Raji (cell line): ENCODE measurements around the gene RPTOR.

ENCODE experiments used
- POLR2A ChIP-seq: IDR thresholded peaks from 2 replicates; pipeline ENCODE4 v1.6.1; 2011; ENCODE audit warnings: low read depth, low read length, control low read depth; ENCODE audit not compliant: insufficient read depth

Gene RPTOR

DNA sequence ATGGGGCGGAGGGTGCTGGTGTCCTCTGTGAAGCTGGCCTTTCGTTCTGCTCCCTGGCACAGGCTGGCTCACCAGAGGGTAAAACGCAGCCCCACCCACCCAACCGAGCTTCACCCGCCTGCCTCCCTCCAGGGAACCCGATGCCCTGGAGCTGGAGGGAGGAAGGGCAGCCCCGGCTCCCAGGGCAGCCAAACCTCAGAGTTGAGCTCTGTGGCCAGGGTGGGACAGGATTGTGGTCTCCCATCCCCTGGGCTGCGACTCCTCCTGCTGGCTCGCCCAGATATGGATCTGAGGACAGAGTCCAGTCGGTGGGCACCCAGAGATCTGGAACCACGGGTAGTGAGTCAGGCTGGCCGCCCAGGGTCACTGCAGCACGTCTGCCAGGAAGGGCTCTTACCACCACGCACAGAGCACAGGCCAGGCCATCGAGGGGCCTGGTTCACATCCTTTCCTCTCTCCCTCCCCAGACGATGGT lies 404.4 kb downstream of the RPTOR start:
- no peak for TF ChIP-seq POLR2A

DNA sequence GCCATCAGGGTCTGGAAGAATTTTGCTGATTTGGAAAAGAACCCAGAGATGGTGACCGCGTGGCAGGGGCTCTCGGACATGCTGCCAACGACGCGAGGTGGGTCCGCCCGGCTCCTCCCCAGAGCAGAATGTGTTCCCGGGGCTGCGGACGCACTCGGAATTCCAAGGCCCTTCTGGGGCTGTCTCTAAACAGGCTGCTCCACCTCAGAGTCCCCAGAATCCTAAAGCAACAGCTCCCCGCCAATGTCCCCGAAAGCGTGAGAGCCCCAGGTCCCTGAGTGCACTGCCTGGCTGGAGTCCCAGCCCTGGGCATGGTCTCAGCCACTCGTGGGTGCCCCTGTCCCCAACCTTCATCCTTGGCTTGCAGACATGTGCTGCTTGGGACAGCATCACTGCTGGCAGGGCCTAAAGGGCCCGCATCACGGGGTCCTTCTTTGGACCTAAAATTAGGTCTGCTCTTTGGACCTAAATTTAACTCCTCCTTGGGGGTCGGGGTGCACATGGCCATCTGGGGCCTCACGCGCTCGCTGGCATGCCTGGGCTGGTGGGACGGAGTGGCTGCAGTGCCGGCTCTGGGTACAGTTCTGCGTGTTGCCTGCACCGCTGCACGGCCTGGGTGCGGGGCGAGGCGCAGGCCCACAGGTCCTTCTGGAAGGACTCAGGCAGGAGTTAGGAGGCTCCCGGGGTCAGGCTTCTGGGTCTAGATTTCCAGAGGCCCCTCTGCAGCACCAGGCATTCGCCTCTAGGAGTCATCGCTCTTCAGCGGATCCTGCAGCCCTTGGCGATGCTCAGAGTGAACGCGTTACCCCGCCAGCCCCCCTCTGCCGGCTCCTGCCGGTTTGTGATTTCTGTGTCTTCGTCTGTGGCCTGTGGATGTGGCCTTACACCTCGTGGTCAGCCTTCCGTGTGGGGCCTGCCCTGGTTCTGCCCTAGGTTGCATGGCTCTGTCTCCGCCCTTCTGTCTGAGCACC lies 405.1 kb downstream of the RPTOR start:
- TF ChIP-seq POLR2A = no peak

DNA sequence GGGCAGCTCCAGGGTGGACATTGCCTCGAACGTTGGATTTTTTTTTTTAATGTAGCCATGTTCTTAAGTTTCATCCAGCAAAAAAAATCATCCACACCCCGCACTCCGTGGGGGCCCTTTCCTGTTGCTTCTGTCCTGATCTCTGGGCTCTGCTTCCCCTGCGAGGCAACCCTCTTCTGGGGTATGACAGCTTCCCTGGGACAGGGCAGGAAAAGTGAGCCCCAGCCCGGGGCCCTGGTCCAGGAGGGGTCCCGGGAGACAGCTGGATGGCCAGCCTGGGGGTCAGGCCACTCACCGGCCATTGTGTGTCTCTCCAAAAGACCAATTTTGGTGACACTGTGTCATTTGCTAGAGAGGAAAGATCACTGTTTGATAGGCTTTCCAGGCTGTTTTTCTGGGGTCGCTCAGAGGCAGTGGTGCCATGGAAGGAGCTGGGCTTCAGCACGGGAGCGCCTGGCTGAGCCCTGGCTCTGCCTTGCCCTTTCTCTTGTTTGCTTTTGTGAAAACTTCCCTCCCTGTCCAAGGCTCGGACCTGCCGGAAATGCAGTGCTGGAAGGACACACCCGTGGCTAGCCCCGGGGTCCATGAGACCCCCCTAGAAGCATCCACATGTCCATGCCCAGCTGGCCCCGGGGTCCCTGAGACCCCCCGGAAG lies 406.0 kb downstream of the RPTOR start:
- TF ChIP-seq POLR2A = no peak

DNA sequence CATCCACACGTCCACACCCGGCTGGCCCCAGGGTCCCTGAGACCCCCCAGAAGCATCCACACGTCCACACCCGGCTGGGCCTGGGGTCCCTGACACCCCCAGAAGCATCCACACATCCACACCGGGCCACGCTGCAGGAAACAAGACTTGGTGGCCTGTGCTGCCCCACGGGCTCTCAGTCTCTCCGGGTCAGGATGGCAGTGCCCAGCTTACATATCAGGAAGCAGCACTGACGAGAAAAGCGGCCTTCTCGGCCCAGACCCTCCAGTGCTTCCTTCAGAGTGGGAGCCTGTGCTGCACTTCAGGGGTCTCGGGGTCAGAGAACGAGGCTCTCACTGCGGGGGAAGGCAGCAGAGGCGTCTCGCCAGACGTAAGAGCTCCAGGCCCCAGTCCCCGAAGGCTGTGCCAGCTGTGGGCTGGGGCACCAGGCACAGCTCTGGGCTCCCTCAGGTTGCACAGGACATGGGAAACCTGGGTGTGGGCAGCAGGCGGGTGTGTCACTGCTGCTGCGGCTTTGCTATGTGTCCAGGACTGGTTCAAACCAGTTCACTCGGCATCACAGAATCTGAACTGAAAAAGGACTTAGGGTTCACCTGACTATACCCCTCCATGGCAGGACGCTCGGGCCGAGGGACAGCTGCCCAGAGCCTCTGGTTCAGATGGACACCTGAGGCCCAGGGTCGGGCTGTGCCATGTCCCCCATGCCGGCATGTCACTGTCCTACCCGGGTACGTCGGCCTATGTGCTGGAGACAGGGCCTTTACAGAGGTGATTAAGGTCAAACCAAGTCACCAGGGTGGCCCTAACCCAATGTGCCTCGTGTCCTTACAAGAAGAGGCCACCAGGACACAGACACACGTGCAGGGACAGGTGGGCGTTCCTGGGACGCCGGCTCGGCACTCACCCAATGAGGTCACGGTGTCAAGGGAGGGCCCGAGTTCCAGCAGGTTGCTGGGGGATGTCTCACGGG lies 406.8 kb downstream of the RPTOR start:
- TF ChIP-seq POLR2A = no peak

GRCh38 chr17:80952291-80952690 lies 407.7 kb downstream of the RPTOR start:
- TF ChIP-seq POLR2A = no peak

- no peak for TF ChIP-seq POLR2A
Measured at GRCh38 chr17:80953471-80954315, 409.1 kb downstream of the RPTOR start.

DNA sequence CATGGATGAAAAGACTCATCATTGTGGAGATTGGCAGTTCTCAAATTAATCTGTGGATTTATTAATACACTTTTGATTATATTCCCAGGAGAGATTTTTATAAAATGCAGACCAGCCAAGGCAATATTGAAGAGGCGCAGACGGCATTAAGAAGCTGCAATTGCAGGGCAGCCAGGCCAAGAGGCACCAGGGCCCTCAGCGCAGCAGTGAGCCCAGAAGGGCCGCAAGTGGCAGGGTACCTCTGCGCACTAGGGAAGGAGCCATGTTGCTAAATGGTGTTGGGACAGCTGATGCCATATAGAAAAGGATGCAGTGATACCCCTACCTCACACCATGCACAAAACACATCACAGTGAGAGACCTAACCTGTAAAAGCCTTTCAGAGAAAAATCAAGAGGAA lies 410.4 kb downstream of the RPTOR start:
- no peak for TF ChIP-seq POLR2A

DNA sequence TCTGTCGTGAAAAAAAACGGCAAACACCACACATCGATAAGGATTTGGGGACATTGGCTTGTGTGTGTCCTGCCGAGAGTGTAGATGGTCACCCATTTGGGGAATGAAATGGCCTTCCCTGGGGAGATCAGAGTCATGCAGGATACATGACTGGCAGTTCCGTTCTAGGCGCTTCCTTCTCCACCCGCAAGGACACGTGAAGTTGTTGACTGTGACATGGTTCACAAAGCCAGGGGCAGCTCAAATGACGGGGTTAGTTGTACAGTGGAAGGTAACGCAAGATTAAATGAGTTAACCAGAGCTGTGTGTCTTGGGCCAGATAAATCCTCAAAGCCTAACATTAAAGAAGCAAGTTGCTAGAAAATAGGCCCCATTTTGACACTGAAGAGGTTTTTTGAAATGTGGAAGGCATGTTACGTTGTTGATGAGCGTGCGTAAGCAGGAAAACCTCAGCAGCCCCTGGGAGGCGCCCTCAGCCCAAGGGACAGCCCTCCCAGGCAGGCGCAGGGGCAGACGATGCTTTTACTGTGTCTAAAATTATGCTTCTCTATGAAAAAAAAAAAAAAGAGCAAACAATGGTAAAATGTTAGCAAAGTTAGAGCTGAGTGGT lies 411.1 kb downstream of the RPTOR start:
- TF ChIP-seq POLR2A = no peak

GRCh38 chr17:80956321-80957190 lies 411.9 kb downstream of the RPTOR start:
- TF ChIP-seq POLR2A = no peak

GRCh38 chr17:80957461-80957941 lies 412.9 kb downstream of the RPTOR start:
- TF ChIP-seq POLR2A = no peak

- no peak for TF ChIP-seq POLR2A
Measured at GRCh38 chr17:80959330-80960036, 414.8 kb downstream of the RPTOR start.
